NB4 (cell line): ENCODE data around the gene ANTXR1.

Experiments
- DNase-seq: peaks from one replicate; pipeline ENCODE4 v3.0.0; 2010; ENCODE audit warnings: low read depth
- H3K4me3 ChIP-seq: one replicate; pipeline ENCODE4 v1.5.1; 2011; ENCODE audit warnings: mild to moderate bottlenecking, low read depth, low read length, moderate library complexity
- CTCF ChIP-seq: IDR thresholded peaks from one replicate; pipeline ENCODE4 v1.5.1; 2012; ENCODE audit warnings: low read depth, low read length
- MAX ChIP-seq: IDR thresholded peaks from 2 replicates; pipeline ENCODE4 v1.6.1; 2011; ENCODE audit warnings: low read depth, low read length
- MYC ChIP-seq: IDR thresholded peaks from 2 replicates; pipeline ENCODE4 v1.6.1; 2011; ENCODE audit warnings: low read depth, low read length
- POLR2A ChIP-seq: IDR thresholded peaks from 2 replicates; pipeline ENCODE4 v1.6.1; 2011; ENCODE audit warnings: mild to moderate bottlenecking; ENCODE audit not compliant: insufficient read length; ENCODE audit errors: extremely low read depth

Gene ANTXR1

GRCh38 chr2:69280796-69281412 lies 267.9 kb downstream of the ANTXR1 start:
- DNase-seq = no peak
- no peak overlapping the region for H3K4me3 ChIP-seq
- no peak for TF ChIP-seq POLR2A
- TF ChIP-seq MYC = no peak
- no peak for TF ChIP-seq MAX
- no peak for TF ChIP-seq CTCF

GRCh38 chr2:69285379-69285894 lies 272.5 kb downstream of the ANTXR1 start:
- TF ChIP-seq POLR2A (no peak), MYC (no peak), CTCF (no peak), MAX (no peak)
- DNase-seq = no peak
- no peak overlapping the region for H3K4me3 ChIP-seq

- TF ChIP-seq CTCF = no peak
- TF ChIP-seq POLR2A = no peak
- TF ChIP-seq MYC = no peak
- no peak for TF ChIP-seq MAX
- DNase-seq = no peak
- no peak overlapping the region for H3K4me3 ChIP-seq
Observed at GRCh38 chr2:69287544-69287943, 274.6 kb downstream of the ANTXR1 start.

- TF ChIP-seq MAX (no peak), MYC (no peak), POLR2A (no peak), CTCF (no peak)
- no peak overlapping the region for H3K4me3 ChIP-seq
- no peak for DNase-seq
Observed at GRCh38 chr2:69288429-69288828, 275.4 kb downstream of the ANTXR1 start.

- DNase-seq = no peak
- TF ChIP-seq MAX (no peak), CTCF (no peak), POLR2A (no peak), MYC (no peak)
Observed at GRCh38 chr2:69291004-69291650, 278.1 kb downstream of the ANTXR1 start.

More at GRCh38 chr2:69291004-69291650, 278.1 kb downstream of the ANTXR1 start:
- no peak overlapping the region for H3K4me3 ChIP-seq
